Measurements from ENCODE around the gene GPAM. TPM values are rescaled to one million over a fixed set of nuclear protein-coding genes. Genes with fewer than 3 reads are reported as not detected.

GPAM gene
- total RNA-seq, 1 donor from 2014 or later = 52.7 TPM

DNA sequence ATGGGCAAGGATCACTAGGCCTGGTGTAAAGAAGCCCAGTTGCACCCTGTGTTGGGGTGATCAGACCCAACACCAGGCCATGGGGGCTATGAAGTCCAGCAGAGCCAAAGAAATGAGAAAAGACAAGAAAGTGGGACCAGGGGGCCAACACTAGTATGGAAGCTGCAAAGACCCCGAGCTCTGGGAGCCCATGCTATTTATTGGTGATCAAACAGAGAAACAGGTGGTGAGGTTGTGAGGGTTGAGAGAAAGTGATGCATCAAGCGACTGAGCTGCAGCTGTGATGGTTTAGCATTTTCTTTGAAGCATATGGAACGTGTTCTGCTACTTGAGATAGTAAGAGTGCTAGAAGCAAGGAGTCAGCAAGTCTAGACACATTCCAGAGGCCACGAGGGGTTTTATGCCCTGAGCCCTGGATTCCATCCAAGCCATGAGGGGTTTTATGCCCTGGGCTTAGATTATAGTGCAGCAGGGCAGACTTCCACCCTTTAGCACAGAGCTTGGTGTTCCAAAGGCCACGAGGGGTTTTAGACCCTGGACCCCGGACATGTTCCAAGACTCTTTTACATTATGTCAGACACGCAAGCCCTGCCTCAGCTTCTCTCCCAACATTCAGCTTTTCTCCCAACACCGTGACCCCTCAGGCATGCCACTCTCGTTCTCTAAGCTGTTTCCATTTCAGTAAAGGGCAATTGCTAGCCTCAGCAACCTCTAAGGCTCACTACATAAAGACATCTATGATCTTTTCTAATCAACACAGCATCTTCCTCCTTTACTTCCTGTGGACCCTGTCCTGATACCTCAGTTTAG is 43.1 kb upstream of the GPAM start:
- Histone ChIP-seq H3K36me3 (ENCODE audit: control insufficient read depth in 3 of 3, insufficient read depth in 3 of 3, low read length in 3 of 3) (no peaks in the 10 kb centered on the region), H3K27me3 (ENCODE audit: control insufficient read depth in 3 of 3, insufficient read depth in 3 of 3, low read length in 3 of 3) (no peaks in the 10 kb centered on the region), H3K4me1 (ENCODE audit: control insufficient read depth in 3 of 3, insufficient read depth in 3 of 3, low read length in 3 of 3) (peaks cover 0 to 11% (median 4%) of the 10 kb centered on the region in 3 donors), H3K4me3 (ENCODE audit: low read length in 3 of 3) (no peak overlapping the region), H3K9ac (ENCODE audit: low read depth in 1 of 3, low read length in 3 of 3) (no peak overlapping the region), H3K9me3 (ENCODE audit: control insufficient read depth in 3 of 3, low read length in 3 of 3) (no peaks in the 10 kb centered on the region), H3K27ac (ENCODE audit: low read depth, low read length) (no peak overlapping the region)

DNA sequence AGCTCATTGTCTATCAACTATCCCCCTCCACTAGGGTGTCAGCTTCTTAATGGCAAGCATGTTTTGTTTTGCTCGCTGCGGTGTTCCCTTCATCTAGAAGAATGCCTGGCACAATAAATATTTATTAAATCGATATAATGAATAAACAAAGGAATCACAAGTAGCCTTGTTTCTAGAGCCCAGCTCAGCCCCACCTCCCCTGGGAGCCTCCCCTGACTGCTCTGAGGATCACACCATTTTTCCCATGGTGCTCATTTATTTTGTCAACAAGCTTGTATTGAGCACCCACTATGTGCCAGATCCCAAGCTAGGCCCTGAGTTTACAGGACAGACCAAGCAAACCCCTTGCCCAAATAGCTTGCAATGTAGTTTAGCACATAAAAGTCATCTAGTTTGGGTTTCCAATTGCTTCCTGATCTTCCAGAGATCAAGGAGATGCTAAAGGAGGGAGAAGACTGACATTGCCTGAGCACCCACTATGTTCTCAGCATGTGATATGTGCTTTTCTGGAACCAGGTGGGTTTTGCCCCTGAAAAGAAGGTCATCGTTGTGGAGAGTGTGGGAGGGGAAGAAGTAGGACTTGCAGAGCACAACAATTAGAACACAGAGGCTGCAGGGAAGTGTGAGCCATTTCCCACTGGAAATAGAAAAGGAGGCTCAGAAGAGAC is 42.3 kb upstream of the GPAM start:
- H3K9ac ChIP-seq (ENCODE audit: low read depth in 1 of 3, low read length in 3 of 3) = no peak overlapping the region
- H3K36me3 ChIP-seq (ENCODE audit: control insufficient read depth in 3 of 3, insufficient read depth in 3 of 3, low read length in 3 of 3) = no peaks in the 10 kb centered on the region
- H3K4me3 ChIP-seq (ENCODE audit: low read length in 3 of 3) = no peak overlapping the region
- H3K4me1 ChIP-seq (ENCODE audit: control insufficient read depth in 3 of 3, insufficient read depth in 3 of 3, low read length in 3 of 3) = peaks cover 0 to 3% (median 0%) of the 10 kb centered on the region in 3 donors
- H3K9me3 ChIP-seq (ENCODE audit: control insufficient read depth in 3 of 3, low read length in 3 of 3) = no peaks in the 10 kb centered on the region
- no peak overlapping the region for H3K27ac ChIP-seq (ENCODE audit: low read depth, low read length)
- no peaks in the 10 kb centered on the region for H3K27me3 ChIP-seq (ENCODE audit: control insufficient read depth in 3 of 3, insufficient read depth in 3 of 3, low read length in 3 of 3)

DNA sequence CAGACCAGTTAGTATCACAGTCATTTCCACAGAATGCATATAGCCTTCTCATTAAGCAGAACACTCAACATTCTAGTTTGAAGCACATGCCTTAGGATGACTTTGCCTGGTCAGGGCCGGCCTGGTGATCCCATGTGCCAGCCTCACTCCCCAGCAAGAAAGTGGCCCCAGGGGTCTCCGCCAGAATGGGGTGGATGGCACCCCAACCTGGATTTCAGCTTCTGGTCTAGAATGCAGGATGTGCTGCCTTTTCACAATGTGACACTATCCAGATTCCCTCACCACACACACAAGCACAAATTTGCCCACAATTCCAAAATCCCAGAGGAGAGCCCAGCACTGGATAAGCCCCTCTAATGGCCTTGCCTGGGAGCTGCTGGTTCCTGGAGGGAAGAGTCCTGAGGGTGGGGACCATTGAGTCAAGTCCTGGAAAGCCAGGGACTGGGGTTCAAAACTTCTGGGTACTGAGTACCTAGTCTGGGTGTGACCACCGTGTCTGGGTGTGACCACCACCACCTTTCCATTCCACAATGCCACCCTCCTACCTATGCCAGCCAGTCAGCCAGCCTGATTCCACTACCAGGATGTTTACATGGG is 41.5 kb upstream of the GPAM start:
- Histone ChIP-seq H3K9ac (ENCODE audit: low read depth in 1 of 3, low read length in 3 of 3) (no peak overlapping the region), H3K27me3 (ENCODE audit: control insufficient read depth in 3 of 3, insufficient read depth in 3 of 3, low read length in 3 of 3) (no peaks in the 10 kb centered on the region), H3K9me3 (ENCODE audit: control insufficient read depth in 3 of 3, low read length in 3 of 3) (peaks cover 0 to 5% (median 0%) of the 10 kb centered on the region in 3 donors), H3K4me3 (ENCODE audit: low read length in 3 of 3) (no peak overlapping the region), H3K36me3 (ENCODE audit: control insufficient read depth in 3 of 3, insufficient read depth in 3 of 3, low read length in 3 of 3) (no peaks in the 10 kb centered on the region), H3K27ac (ENCODE audit: low read depth, low read length) (no peak overlapping the region), H3K4me1 (ENCODE audit: control insufficient read depth in 3 of 3, insufficient read depth in 3 of 3, low read length in 3 of 3) (no peaks in the 10 kb centered on the region)

DNA sequence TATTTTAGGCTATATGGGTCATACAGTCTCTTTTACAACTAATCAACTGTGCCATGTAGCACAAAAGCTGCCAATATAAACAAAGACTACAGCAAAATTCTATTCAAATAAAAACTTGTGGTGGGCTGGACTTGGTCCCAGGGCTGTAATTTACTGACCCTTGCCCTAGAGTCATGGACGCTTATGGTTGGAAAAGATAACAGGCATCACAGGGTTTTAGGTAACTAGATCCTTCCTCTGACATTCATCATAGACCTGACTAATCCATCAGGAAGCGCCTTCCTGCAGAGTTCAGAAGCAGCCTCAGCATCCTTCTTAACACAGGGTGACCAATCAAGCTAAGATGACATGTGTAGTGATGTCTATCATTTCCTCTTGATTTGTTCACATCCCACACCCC is 40.2 kb upstream of the GPAM start:
- Histone ChIP-seq H3K27me3 (ENCODE audit: control insufficient read depth in 3 of 3, insufficient read depth in 3 of 3, low read length in 3 of 3) (peaks cover 0 to 3% (median 0%) of the 10 kb centered on the region in 3 donors), H3K9ac (ENCODE audit: low read depth in 1 of 3, low read length in 3 of 3) (no peak overlapping the region), H3K4me3 (ENCODE audit: low read length in 3 of 3) (no peak overlapping the region), H3K9me3 (ENCODE audit: control insufficient read depth in 3 of 3, low read length in 3 of 3) (peaks cover 0 to 8% (median 0%) of the 10 kb centered on the region in 3 donors), H3K36me3 (ENCODE audit: control insufficient read depth in 3 of 3, insufficient read depth in 3 of 3, low read length in 3 of 3) (no peaks in the 10 kb centered on the region), H3K4me1 (ENCODE audit: control insufficient read depth in 3 of 3, insufficient read depth in 3 of 3, low read length in 3 of 3) (no peaks in the 10 kb centered on the region), H3K27ac (ENCODE audit: low read depth, low read length) (no peak overlapping the region)

DNA sequence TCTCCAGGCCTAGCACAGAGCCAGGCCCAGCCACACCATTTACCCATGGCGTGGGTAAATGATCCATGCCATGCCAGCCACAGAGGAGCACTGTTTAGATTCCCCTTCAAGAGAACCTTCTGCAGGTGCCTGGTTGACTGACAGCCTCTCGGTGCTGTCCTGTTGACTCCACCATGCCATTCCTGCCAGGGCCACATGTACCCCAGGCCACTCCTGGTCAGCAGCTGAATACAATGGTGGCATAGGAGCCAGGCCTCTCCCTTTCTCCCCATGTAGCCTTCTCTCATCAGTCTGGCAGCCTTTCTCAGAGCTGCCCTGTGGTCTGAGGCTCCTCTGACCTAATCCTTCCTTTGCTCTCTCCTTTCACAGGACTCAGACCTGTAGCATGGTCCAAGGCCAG is 39.2 kb upstream of the GPAM start:
- Histone ChIP-seq H3K27ac (ENCODE audit: low read depth, low read length) (no peak overlapping the region), H3K4me3 (ENCODE audit: low read length in 3 of 3) (no peak overlapping the region), H3K36me3 (ENCODE audit: control insufficient read depth in 3 of 3, insufficient read depth in 3 of 3, low read length in 3 of 3) (no peaks in the 10 kb centered on the region), H3K4me1 (ENCODE audit: control insufficient read depth in 3 of 3, insufficient read depth in 3 of 3, low read length in 3 of 3) (no peaks in the 10 kb centered on the region), H3K9ac (ENCODE audit: low read depth in 1 of 3, low read length in 3 of 3) (no peak overlapping the region), H3K27me3 (ENCODE audit: control insufficient read depth in 3 of 3, insufficient read depth in 3 of 3, low read length in 3 of 3) (peaks cover 0 to 3% (median 0%) of the 10 kb centered on the region in 3 donors), H3K9me3 (ENCODE audit: control insufficient read depth in 3 of 3, low read length in 3 of 3) (peaks cover 0 to 8% (median 0%) of the 10 kb centered on the region in 3 donors)

DNA sequence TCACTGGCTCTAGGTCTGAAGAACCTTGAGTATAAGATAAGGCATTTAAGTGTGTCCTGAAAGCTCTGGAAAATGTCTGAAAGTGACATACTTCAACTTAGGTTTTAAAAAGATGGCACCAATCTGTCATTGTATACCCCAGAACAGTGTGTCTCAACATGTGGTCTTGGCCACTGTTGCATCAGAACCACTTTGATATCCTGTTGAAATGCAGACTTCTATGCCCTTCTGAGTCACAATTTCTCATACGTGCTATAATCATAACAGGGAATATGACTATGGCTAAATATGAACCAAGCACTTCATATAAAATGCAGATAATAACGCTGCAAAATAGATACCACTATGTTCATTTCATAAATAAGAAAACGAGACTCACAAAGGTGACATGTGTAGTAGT is 38.0 kb upstream of the GPAM start:
- Histone ChIP-seq H3K36me3 (ENCODE audit: control insufficient read depth in 3 of 3, insufficient read depth in 3 of 3, low read length in 3 of 3) (no peaks in the 10 kb centered on the region), H3K27ac (ENCODE audit: low read depth, low read length) (no peak overlapping the region), H3K4me1 (ENCODE audit: control insufficient read depth in 3 of 3, insufficient read depth in 3 of 3, low read length in 3 of 3) (no peaks in the 10 kb centered on the region), H3K9ac (ENCODE audit: low read depth in 1 of 3, low read length in 3 of 3) (no peak overlapping the region), H3K27me3 (ENCODE audit: control insufficient read depth in 3 of 3, insufficient read depth in 3 of 3, low read length in 3 of 3) (peaks cover 0 to 3% (median 0%) of the 10 kb centered on the region in 3 donors), H3K9me3 (ENCODE audit: control insufficient read depth in 3 of 3, low read length in 3 of 3) (peaks cover 0 to 8% (median 0%) of the 10 kb centered on the region in 3 donors), H3K4me3 (ENCODE audit: low read length in 3 of 3) (no peak overlapping the region)

DNA sequence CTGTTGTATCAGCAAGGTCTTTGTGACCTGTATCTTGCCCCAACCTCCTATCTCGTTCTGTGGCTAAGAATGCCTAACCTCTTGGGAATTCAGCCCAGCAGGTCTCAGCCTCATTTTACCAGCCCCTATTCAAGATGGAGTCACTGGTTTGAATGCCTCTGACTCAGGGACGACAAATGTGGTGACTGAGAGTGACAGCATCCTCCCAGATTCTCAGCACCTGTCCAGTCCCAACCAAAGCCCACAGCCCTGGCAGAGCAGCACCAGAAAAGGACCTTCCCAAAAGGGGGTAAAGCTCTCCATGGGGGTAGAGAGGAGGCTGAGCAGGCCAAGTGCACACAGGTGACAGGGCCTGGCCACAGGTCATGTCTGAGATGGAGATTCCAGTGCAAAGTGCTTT is 35.4 kb upstream of the GPAM start:
- no peak overlapping the region for H3K27ac ChIP-seq (ENCODE audit: low read depth, low read length)
- peaks cover 0 to 3% (median 0%) of the 10 kb centered on the region in 3 donors for H3K27me3 ChIP-seq (ENCODE audit: control insufficient read depth in 3 of 3, insufficient read depth in 3 of 3, low read length in 3 of 3)
- H3K4me3 ChIP-seq (ENCODE audit: low read length in 3 of 3) = no peak overlapping the region
- H3K36me3 ChIP-seq (ENCODE audit: control insufficient read depth in 3 of 3, insufficient read depth in 3 of 3, low read length in 3 of 3) = no peaks in the 10 kb centered on the region
- H3K9me3 ChIP-seq (ENCODE audit: control insufficient read depth in 3 of 3, low read length in 3 of 3) = peaks cover 0 to 8% (median 0%) of the 10 kb centered on the region in 3 donors
- no peak overlapping the region for H3K9ac ChIP-seq (ENCODE audit: low read depth in 1 of 3, low read length in 3 of 3)
- no peaks in the 10 kb centered on the region for H3K4me1 ChIP-seq (ENCODE audit: control insufficient read depth in 3 of 3, insufficient read depth in 3 of 3, low read length in 3 of 3)

DNA sequence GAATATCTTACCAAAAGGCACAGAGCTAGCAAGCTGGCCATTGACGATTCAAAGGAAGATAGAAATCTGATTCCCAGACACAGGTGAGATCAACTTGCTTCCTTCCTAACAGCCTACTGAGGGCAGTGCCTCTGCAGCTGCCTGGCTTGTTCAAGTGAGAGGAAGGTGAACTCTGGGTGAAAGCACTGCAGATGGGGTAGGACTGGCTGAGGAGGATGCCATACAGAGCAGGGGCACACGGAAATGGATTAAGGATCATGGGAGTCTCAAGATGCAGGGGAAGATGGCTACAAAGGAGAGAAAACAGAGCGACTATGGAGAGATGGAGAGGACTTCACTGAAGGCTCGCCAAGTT is 34.4 kb upstream of the GPAM start:
- Histone ChIP-seq H3K9me3 (ENCODE audit: control insufficient read depth in 3 of 3, low read length in 3 of 3) (peaks cover 0 to 8% (median 0%) of the 10 kb centered on the region in 3 donors), H3K27me3 (ENCODE audit: control insufficient read depth in 3 of 3, insufficient read depth in 3 of 3, low read length in 3 of 3) (peaks cover 0 to 3% (median 0%) of the 10 kb centered on the region in 3 donors), H3K36me3 (ENCODE audit: control insufficient read depth in 3 of 3, insufficient read depth in 3 of 3, low read length in 3 of 3) (no peaks in the 10 kb centered on the region), H3K9ac (ENCODE audit: low read depth in 1 of 3, low read length in 3 of 3) (no peak overlapping the region), H3K4me3 (ENCODE audit: low read length in 3 of 3) (no peak overlapping the region), H3K27ac (ENCODE audit: low read depth, low read length) (no peak overlapping the region), H3K4me1 (ENCODE audit: control insufficient read depth in 3 of 3, insufficient read depth in 3 of 3, low read length in 3 of 3) (no peaks in the 10 kb centered on the region)

DNA sequence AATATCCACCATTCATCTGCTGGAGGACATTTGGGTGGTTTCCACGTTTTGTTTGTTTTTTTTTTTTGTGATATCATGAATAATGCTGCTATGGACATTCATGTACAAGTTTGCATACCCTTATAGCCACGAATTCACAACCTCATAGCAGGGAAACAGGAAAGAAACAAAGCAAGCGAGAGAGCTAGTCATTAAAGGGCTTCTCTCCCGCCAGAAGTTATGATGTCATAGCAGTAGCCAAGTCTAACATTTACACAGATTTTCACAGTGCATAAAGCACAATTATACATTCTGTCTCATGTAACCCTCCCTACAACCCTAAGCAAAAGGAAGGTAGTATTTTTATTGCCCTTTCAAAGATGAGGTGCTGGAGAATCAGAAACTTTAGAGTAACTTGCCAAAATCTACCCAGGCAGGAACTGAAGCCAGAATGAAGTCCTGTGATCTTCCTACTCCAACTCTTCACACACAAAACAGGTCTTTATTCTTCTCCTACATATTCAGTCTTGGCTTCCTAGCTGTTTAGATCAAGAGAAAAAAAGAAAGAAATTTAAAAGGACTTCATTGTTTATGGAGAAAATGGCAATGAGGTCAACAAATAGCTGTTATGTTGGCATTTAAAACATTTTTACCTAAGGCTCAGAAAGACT is 33.9 kb upstream of the GPAM start:
- Histone ChIP-seq H3K27me3 (ENCODE audit: control insufficient read depth in 3 of 3, insufficient read depth in 3 of 3, low read length in 3 of 3) (peaks cover 0 to 3% (median 0%) of the 10 kb centered on the region in 3 donors), H3K4me3 (ENCODE audit: low read length in 3 of 3) (no peak overlapping the region), H3K4me1 (ENCODE audit: control insufficient read depth in 3 of 3, insufficient read depth in 3 of 3, low read length in 3 of 3) (no peaks in the 10 kb centered on the region), H3K9ac (ENCODE audit: low read depth in 1 of 3, low read length in 3 of 3) (no peak overlapping the region), H3K27ac (ENCODE audit: low read depth, low read length) (no peak overlapping the region), H3K36me3 (ENCODE audit: control insufficient read depth in 3 of 3, insufficient read depth in 3 of 3, low read length in 3 of 3) (no peaks in the 10 kb centered on the region), H3K9me3 (ENCODE audit: control insufficient read depth in 3 of 3, low read length in 3 of 3) (peaks cover 0 to 8% (median 0%) of the 10 kb centered on the region in 3 donors)
